Neural progenitor cell (in vitro differentiated cells): ENCODE results near the gene TMSB10.

ENCODE experiments used
- CTCF ChIP-seq: fragments of 200-600 bp; sonication (generic); IDR thresholded peaks from 2 replicates; pipeline ENCODE4 v1.5.1; 2017; ENCODE audit warnings: antibody characterized with exemption, mild to moderate bottlenecking
- EZH2phosphoT487 ChIP-seq: fragments of 200-600 bp; sonication (generic); IDR thresholded peaks from 2 replicates; pipeline ENCODE4 v1.6.1; 2017; ENCODE audit warnings: antibody characterized with exemption

- TF ChIP-seq CTCF (no peak), EZH2phosphoT487 (no peak)
Observed at GRCh38 chr2:84906108-84906899, 848 bp downstream of the TMSB10 start.
